ENCODE data around the gene SLC28A3. TPM values are rescaled to one million over a fixed set of nuclear protein-coding genes. Genes with fewer than 3 reads are reported as not detected.

Gene SLC28A3
- total RNA-seq, 2 experiments from 2014 or later = 0.23 to 0.31 TPM

GRCh38 chr9:84297162-84297821 lies 43.3 kb downstream of the SLC28A3 start:
- ATAC-seq (no peak), DNase-seq (no peak)
- ChIA-PET POLR2A (interaction anchor here (0.7 to 1.8 kb wide), 4 partner anchors 13 to 319 kb away, joined by 3 to 5 read pairs (median 4); partner anchors contain the start of genes HNRNPK and RMI1), CTCF (interaction anchor here (0.7 to 2.8 kb wide), 6 partner anchors 8 to 125 kb away, joined by 3 to 15 read pairs (median 6); no protein-coding TSS in a partner anchor)
- H3K9me3 Mint-ChIP-seq = no peaks in the 10 kb centered on the region
- peak overlapping the region; percentile 96 for H3K27ac Mint-ChIP-seq
- no peaks in the 10 kb centered on the region for H3K36me3 Mint-ChIP-seq (ENCODE audit: low read depth)
- no peaks in the 10 kb centered on the region for H3K27me3 Mint-ChIP-seq
- peaks cover 56% of the 10 kb centered on the region for H3K4me1 Mint-ChIP-seq (ENCODE audit: low read depth)
- intact Hi-C loops (cut with micrococcal nuclease) = no loop called here
- no peak for TF ChIP-seq CTCF (IDR thresholded peaks at IDR 0.05)
- H3K4me3 Mint-ChIP-seq = no peak overlapping the region

- no peaks in the 10 kb centered on the region for H3K27me3 Mint-ChIP-seq
- no peaks in the 10 kb centered on the region for H3K36me3 Mint-ChIP-seq (ENCODE audit: low read depth)
- H3K9me3 Mint-ChIP-seq = no peaks in the 10 kb centered on the region
- DNase-seq (peak; percentile 79), ATAC-seq (peak; percentile 79)
- H3K4me3 Mint-ChIP-seq = peak overlapping the region; percentile 56
- no peak for TF ChIP-seq CTCF (IDR thresholded peaks at IDR 0.05)
- peaks cover 51% of the 10 kb centered on the region for H3K4me1 Mint-ChIP-seq (ENCODE audit: low read depth)
- ChIA-PET CTCF (interaction anchor here (0.7 to 2.8 kb wide), 13 partner anchors 8 to 124 kb away, joined by 3 to 15 read pairs (median 3); no protein-coding TSS in a partner anchor), POLR2A (interaction anchor here (0.6 to 3.6 kb wide), 11 partner anchors 9 to 446 kb away, joined by 3 to 15 read pairs (median 4); partner anchors contain the start of genes HNRNPK and RMI1)
- peak overlapping the region; percentile 96 for H3K27ac Mint-ChIP-seq
- intact Hi-C loops (cut with micrococcal nuclease) = no loop called here
These were observed 44.3 kb downstream of the SLC28A3 start for GRCh38 chr9:84296146-84296843.

- no peak for ATAC-seq
- TF ChIP-seq CTCF (IDR thresholded peaks at IDR 0.05) = no peak
- ChIA-PET CTCF (interaction anchor here (0.7 to 2.8 kb wide), 8 partner anchors 8 to 34 kb away, joined by 3 to 15 read pairs (median 5); no protein-coding TSS in a partner anchor), POLR2A (interaction anchor here (0.9 to 3.6 kb wide), 6 partner anchors 10 to 587 kb away, joined by 3 to 15 read pairs (median 4); partner anchors contain the start of genes KIF27 and UBQLN1)
- Mint-ChIP-seq H3K9me3 (no peaks in the 10 kb centered on the region), H3K4me1 (ENCODE audit: low read depth) (peaks cover 51% of the 10 kb centered on the region), H3K27ac (peak overlapping the region; percentile 96), H3K27me3 (no peaks in the 10 kb centered on the region), H3K4me3 (no peak overlapping the region), H3K36me3 (ENCODE audit: low read depth) (no peaks in the 10 kb centered on the region)
- no peak for DNase-seq
- intact Hi-C loops (cut with micrococcal nuclease) = no loop called here
These were observed 46.2 kb downstream of the SLC28A3 start for GRCh38 chr9:84294241-84294950.

GRCh38 chr9:84293001-84293798 lies 47.4 kb downstream of the SLC28A3 start:
- DNase-seq (peak; percentile 22), ATAC-seq (peak; percentile 28)
- H3K4me1 Mint-ChIP-seq (ENCODE audit: low read depth) = peaks cover 51% of the 10 kb centered on the region
- ChIA-PET CTCF (interaction anchor here (0.7 to 1.8 kb wide), 7 partner anchors 9 to 32 kb away, joined by 3 to 12 read pairs (median 5); no protein-coding TSS in a partner anchor), POLR2A (interaction anchor here (0.9 to 3.6 kb wide), 6 partner anchors 8 to 585 kb away, joined by 3 to 15 read pairs (median 4); partner anchors contain the start of genes KIF27 and UBQLN1)
- intact Hi-C loops (cut with micrococcal nuclease) = no loop called here
- no peaks in the 10 kb centered on the region for H3K9me3 Mint-ChIP-seq
- H3K27me3 Mint-ChIP-seq = peaks cover 2% of the 10 kb centered on the region
- peak overlapping the region; percentile 96 for H3K27ac Mint-ChIP-seq
- no peaks in the 10 kb centered on the region for H3K36me3 Mint-ChIP-seq (ENCODE audit: low read depth)
- no peak for TF ChIP-seq CTCF (IDR thresholded peaks at IDR 0.05)
- peak overlapping the region; percentile 34 for H3K4me3 Mint-ChIP-seq

Data from activated CD8-positive, alpha-beta T cell treated with anti-CD3 and anti-CD28 coated beads for 36 hours (primary cell).